Stromal cell of bone marrow (primary cell): ENCODE measurements around the gene PKDREJ.
"Not testable (repeated sequence)": the region's sequence is repeated elsewhere in the genome, so short reads cannot be mapped to it uniquely, and the experiment has no call there.

Experiments used
- DNase-seq: peaks from one replicate; pipeline ENCODE4 v3.0.0-alpha.2; 2012; ENCODE audit warnings: low read depth

The PKDREJ gene

DNA sequence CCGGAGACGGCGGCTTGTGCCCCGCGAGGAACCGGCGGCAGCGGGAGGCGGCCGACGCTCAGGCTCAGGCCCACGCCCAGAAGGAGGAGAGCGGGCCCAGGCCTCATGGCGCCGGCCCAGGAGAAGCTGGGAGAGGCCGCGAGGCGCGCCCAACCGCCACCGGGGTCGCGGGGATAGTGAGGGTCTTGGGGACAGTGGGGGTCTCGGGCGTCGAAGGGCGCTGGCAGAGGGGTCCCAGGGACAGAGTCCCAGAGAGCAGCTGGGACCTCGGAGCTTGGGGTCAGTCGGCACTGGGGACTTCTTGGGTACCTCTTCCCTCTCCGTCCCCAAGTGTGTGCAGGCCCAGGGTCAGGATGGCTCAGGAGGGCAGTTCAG, at the start of gene PKDREJ:
Gene PKDREJ (minus strand): TSS at position 128 of the 375 bp plus-strand sequence. CDS start 21 bp downstream, at position 107.
- no peak for DNase-seq

DNA sequence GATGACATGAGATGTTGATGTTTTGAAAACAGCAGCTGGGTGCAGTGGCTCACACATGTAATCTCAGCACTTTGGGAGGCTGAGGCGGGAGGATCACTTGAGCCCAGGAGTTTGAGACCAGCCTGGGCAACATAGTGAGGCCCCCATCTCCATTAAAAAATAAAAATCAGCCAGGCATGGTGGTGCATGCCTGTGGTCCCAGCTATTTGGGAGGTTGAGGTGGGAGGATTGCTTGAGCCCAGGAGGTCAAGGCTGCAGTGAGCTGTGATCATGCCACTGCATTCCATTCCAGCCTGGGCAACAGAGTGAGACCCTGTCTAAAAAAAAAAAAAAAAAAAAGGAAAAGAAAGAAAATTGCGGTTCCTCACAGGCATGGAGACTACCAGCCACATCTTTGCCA, 49.7 kb upstream of the PKDREJ start:
- DNase-seq, result not testable (repeated sequence)

DNA sequence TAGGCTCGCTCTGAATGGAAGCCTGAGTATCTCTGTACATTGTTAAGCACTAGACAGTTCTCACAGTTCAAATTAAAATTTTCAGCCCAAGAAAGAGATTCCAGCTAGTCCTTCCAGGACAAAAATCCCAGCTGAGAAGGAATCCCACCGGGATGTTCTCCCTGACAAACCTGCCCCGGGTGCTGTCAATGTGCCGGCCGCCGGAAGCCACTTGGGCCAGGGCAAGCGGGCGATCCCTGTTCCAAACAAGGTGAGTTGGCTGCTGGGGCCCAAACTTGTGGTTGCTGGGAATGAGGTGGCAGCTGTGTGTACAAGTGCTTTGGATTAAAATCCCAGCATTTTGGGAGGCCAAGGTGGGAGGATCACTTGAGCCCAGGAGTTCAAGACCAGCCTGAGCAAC, 48.9 kb upstream of the PKDREJ start:
- DNase-seq, result no peak

DNA sequence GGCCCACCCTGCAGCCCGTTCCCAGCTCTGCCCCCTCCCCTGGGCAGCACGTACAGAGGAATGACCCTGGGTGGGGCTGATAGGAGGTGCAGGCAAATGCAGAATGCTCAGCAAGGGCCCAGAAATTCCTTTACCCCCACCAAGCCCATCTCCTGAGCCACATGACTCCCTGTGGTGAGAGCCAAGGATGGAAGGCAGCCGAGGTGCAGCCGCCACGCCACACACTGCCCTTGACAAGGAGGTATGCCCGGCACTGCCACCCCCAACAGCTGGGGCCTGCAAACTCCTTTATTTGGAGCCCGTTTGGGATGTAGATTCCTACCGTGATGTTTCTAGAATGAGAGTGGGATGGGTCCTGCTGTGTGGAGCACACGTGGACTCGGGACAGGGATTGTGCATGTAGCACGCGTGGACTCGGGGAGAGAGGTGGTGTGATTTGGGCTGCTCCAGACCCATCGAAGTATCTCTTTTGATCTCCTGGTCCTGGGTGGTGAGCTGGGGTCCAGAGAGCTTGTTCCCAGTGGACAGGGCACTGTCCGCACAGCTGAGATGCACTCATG, 46.5 kb upstream of the PKDREJ start:
- no peak for DNase-seq

- no peak for DNase-seq
Observed at GRCh38 chr22:46308283-46308988, 45.3 kb upstream of the PKDREJ start.

DNA sequence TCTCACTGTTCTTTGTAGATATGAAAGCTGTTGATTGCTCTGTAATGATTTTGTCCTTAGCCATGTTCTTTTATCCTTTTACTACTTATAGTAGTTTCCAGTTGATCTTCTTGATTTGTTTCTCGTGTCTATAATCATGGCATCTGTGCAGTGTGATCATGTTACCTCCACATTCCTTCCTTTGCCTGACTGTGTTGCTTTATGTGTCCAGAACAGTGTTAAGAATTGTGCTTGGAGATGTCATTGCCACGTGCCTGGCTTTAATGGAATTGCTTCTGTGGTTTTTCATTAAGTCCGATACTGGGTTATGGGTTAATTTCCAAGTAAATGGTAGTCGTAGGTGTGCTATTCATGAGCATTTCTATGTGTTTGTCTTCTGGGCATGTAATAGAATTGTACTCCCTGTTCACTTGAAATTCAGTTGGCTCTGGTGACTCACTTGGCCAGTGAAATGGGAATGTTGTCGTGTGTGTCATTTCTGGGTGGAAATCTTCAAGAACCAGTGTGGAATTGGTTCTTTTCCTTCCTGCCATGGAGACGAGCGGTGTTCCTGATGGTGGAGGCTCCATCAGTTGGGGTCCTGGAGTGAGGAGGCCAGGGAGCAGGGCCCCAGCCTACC, 40.3 kb upstream of the PKDREJ start:
- DNase-seq, result peak; percentile 34

- no peak for DNase-seq
Observed at GRCh38 chr22:46300491-46300890, 37.3 kb upstream of the PKDREJ start.

- no peak for DNase-seq
Observed at GRCh38 chr22:46299101-46299500, 36.0 kb upstream of the PKDREJ start.

DNA sequence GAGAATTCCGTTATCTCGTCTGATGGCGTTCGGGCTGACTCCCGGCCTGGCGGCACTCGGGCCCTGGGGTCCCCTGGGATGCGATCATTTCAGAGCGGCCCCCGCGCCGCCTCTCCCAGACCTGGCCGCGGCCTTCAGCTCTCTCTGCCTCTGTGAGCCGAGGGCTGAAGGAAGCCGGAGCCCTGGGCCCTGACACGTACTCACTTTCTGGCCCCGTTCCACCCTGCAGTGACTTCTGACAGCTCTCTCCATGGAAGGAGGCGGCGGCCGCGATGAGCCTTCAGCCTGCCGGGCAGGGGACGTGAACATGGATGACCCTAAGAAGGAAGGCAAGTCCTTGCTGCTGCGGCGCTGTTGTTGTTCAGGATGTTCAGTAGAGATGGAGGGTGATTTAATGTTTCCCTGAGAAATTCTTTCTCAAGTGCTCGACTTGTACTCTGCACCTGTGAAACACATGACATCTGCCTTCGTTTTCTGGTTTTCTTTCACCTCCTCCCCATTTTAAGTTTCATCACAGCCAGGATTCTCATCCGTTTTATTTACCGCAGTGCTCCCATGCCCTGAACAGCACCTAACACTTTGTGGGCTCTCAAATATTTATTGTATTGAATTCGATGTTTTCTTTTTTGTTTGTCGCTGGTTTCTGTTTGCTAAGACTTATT, 34.1 kb upstream of the PKDREJ start:
- DNase-seq, result peak; percentile 21

DNA sequence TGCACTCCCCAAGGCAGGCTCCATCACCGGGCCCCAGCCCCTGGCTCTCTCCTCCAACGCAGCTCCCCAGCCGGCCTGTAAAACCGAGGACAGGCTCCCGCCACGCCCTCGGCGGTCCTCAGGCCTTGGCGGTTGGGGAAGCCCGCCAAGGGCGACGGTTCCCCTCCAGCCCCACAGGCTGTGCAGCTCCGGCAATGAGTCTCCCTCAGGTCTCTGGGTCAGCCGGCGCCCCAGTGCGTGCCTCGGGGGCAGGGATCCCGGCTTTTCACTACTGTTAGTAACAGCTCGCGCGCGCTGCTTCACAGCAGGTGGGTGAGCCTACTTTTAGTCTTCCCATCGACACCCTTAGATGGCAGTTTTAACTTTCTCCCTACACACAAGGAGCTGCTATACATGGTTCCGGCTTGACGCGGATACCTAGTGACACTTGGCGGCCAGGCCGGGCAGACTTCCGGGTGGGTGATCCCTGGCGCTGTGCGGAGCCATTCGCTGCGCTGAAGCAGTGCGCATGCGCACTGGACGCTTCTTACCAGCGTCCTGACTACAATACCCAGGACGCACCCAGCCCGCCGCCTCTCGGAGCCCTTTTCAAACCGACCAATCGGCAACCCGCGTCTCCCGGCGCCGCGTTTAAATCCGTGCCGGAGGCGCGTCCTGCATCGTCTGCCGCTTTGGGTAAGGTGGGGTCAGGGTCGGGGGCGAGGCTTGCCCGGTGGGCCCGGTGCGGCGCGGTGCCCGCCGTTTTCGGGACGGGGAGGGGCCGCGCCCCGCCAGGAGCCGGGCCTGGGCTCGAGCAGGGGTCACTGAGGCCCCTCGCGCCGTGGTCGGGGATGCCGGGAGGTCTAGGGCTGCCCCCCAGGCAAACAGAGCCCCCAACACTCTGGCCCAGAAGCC, 33.4 kb upstream of the PKDREJ start, which contains the start of gene GTSE1:
Gene GTSE1 (plus strand): TSS at position 614 of the 894 bp plus-strand sequence. CDS start 531 bp downstream, outside the sequence.
- peak; percentile 96 for DNase-seq

GRCh38 chr22:46295277-46295971, 32.3 kb upstream of the PKDREJ start:
- no peak for DNase-seq

- DNase-seq, result no peak
Observed at GRCh38 chr22:46294784-46295183, 31.6 kb upstream of the PKDREJ start.

DNA sequence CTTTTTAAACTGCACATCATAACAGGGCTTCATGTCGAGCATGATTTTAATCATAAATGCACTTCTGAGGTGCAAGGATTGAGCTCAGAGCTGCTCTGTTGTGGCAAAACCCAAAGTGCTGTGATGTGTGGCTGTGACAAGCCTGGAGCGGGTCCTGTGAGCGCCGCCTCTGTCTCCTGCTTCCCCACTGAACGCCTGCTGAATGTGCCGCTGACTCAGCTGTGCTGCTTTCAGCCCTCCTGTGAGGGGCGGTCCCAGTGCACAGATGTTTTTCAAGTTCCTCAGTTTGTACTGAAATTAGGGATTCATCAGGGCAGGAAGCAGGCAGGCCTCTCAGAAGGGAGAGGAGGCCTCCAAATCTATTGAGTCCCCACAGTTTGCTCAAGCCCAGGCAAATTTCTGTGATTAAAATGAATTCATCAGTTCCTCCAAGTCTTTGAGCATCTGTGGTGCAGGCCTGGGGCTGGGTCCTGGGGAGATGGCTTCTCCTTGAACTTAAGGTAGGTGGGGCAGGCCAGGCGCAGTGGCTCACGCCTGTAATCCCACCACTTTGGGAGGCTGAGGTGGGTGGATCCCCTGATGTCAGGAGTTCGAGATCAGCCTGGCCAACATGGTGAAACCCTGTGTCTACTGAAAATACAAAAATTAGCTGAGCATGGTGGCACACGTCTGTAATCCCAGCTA, 30.6 kb upstream of the PKDREJ start:
- no peak for DNase-seq

- DNase-seq, result no peak
Observed at GRCh38 chr22:46292732-46293131, 29.6 kb upstream of the PKDREJ start.

- no peak for DNase-seq
Observed at GRCh38 chr22:46292173-46292572, 29.0 kb upstream of the PKDREJ start.

GRCh38 chr22:46290843-46291785, 28.0 kb upstream of the PKDREJ start:
- no peak for DNase-seq

DNA sequence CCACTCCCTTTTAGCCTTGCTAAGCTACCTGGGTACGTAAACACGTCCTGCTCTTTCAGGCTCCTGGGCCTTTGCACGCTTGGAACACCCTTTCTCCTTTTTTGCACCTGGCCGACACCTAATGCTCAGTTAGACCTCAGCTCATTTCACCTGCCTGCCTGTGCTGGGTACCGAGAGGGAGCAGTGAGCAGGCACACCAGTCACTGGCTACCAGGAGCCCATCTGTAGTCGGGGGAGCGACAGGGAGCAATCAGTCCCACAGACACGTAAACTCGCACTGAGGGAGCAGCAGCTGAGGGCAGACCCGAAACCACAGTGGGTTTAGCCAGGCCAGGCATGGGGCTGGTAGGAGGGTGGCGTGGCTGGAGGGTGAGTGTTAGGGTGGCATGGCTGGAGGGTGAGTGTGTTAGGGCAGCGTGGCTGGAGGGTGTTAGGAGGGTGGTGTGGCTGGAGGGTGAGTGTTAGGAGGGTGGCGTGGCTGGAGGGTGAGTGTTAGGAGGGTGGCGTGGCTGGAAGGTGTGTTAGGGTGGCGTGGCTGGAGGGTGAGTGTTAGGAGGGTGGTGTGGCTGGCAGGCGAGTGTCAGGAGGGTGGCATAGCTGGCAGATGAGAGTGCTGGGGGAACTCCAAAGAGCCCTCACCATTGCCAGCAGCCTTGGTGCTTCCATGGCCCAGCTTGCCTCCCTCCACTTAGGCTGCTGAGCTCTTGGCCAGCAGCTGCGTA, 27.1 kb upstream of the PKDREJ start:
- no peak for DNase-seq

GRCh38 chr22:46289244-46289891, 26.2 kb upstream of the PKDREJ start:
- DNase-seq, result no peak
